Measurements from ENCODE around the gene ACAP3.

The ACAP3 gene

GRCh38 chr1:1328254-1328653 lies 20.5 kb upstream of the ACAP3 start:
- ATAC-seq = no peak
- TF ChIP-seq POU6F1 (CRISPR knock-in tag; IDR thresholded peaks at IDR 0.05; ENCODE audit: borderline replicate concordance, low read depth) = no peak
- TF ChIP-seq SNAI2 (CRISPR knock-in tag; IDR thresholded peaks at IDR 0.05) = no peak
- no peak for TF ChIP-seq ZC3H10 (CRISPR knock-in tag; IDR thresholded peaks at IDR 0.05)
- no peak for TF ChIP-seq ZFP3 (CRISPR knock-in tag; IDR thresholded peaks at IDR 0.05)
- TF ChIP-seq TCF4 (CRISPR knock-in tag; IDR thresholded peaks at IDR 0.05; ENCODE audit: borderline replicate concordance) = no peak
- TF ChIP-seq ISL1 (CRISPR knock-in tag; IDR thresholded peaks at IDR 0.05) = no peak
- TF ChIP-seq ZNF8 (CRISPR knock-in tag; IDR thresholded peaks at IDR 0.05) = no peak
- TF ChIP-seq ESRRG (CRISPR knock-in tag; IDR thresholded peaks at IDR 0.05) = no peak

- no peak for ATAC-seq
Observed at GRCh38 chr1:1327291-1327690, 19.6 kb upstream of the ACAP3 start.

GRCh38 chr1:1326075-1326605 lies 18.4 kb upstream of the ACAP3 start:
- no peak for ATAC-seq
- TF ChIP-seq ZFP3 (CRISPR knock-in tag; IDR thresholded peaks at IDR 0.05) = no peak
- TF ChIP-seq SNAI2 (CRISPR knock-in tag; IDR thresholded peaks at IDR 0.05) = no peak
- TF ChIP-seq ZNF8 (CRISPR knock-in tag; IDR thresholded peaks at IDR 0.05) = no peak
- no peak for TF ChIP-seq BACH2 (CRISPR knock-in tag; IDR thresholded peaks at IDR 0.05; ENCODE audit: borderline replicate concordance)
- TF ChIP-seq PPARA (CRISPR knock-in tag; IDR thresholded peaks at IDR 0.05; ENCODE audit: borderline replicate concordance) = no peak
- no peak for TF ChIP-seq GLIS3 (CRISPR knock-in tag; IDR thresholded peaks at IDR 0.05)
- no peak for TF ChIP-seq ISL1 (CRISPR knock-in tag; IDR thresholded peaks at IDR 0.05)
- TF ChIP-seq ZNF70 (CRISPR knock-in tag; IDR thresholded peaks at IDR 0.05) = no peak

More at GRCh38 chr1:1327291-1327690, 19.6 kb upstream of the ACAP3 start:
- TF ChIP-seq OSR1 (CRISPR knock-in tag; IDR thresholded peaks at IDR 0.05) (no peak), ZFP3 (CRISPR knock-in tag; IDR thresholded peaks at IDR 0.05) (no peak), ESRRG (CRISPR knock-in tag; IDR thresholded peaks at IDR 0.05) (no peak), PPARA (CRISPR knock-in tag; IDR thresholded peaks at IDR 0.05; ENCODE audit: borderline replicate concordance) (no peak), CSRNP3 (CRISPR knock-in tag; IDR thresholded peaks at IDR 0.05) (no peak), ARNTL (CRISPR knock-in tag; IDR thresholded peaks at IDR 0.05; ENCODE audit: borderline replicate concordance, low read depth) (no peak), POU6F1 (CRISPR knock-in tag; IDR thresholded peaks at IDR 0.05; ENCODE audit: borderline replicate concordance, low read depth) (no peak), TOX (CRISPR knock-in tag; IDR thresholded peaks at IDR 0.05; ENCODE audit: borderline replicate concordance) (no peak), BACH2 (CRISPR knock-in tag; IDR thresholded peaks at IDR 0.05; ENCODE audit: borderline replicate concordance) (no peak), PATZ1 (CRISPR knock-in tag; IDR thresholded peaks at IDR 0.05; ENCODE audit: borderline replicate concordance) (no peak), ZC3H10 (CRISPR knock-in tag; IDR thresholded peaks at IDR 0.05) (no peak), ZNF70 (CRISPR knock-in tag; IDR thresholded peaks at IDR 0.05) (no peak)

GRCh38 chr1:1325288-1326074 lies 17.8 kb upstream of the ACAP3 start:
- ATAC-seq = no peak
- TF ChIP-seq ESRRG (CRISPR knock-in tag; IDR thresholded peaks at IDR 0.05) = no peak
- no peak for TF ChIP-seq TCF4 (CRISPR knock-in tag; IDR thresholded peaks at IDR 0.05; ENCODE audit: borderline replicate concordance)
- TF ChIP-seq POU6F1 (CRISPR knock-in tag; IDR thresholded peaks at IDR 0.05; ENCODE audit: borderline replicate concordance, low read depth) = no peak
- TF ChIP-seq OSR1 (CRISPR knock-in tag; IDR thresholded peaks at IDR 0.05) = no peak
- TF ChIP-seq PATZ1 (CRISPR knock-in tag; IDR thresholded peaks at IDR 0.05; ENCODE audit: borderline replicate concordance) = no peak
- TF ChIP-seq ZC3H10 (CRISPR knock-in tag; IDR thresholded peaks at IDR 0.05) = no peak
- no peak for TF ChIP-seq RARB (CRISPR knock-in tag; IDR thresholded peaks at IDR 0.05)
- TF ChIP-seq CSDC2 (CRISPR knock-in tag; IDR thresholded peaks at IDR 0.05) = no peak
- no peak for TF ChIP-seq CSRNP3 (CRISPR knock-in tag; IDR thresholded peaks at IDR 0.05)
- TF ChIP-seq ZFP3 (CRISPR knock-in tag; IDR thresholded peaks at IDR 0.05) = no peak
- TF ChIP-seq SNAI2 (CRISPR knock-in tag; IDR thresholded peaks at IDR 0.05) = no peak
- no peak for TF ChIP-seq BACH2 (CRISPR knock-in tag; IDR thresholded peaks at IDR 0.05; ENCODE audit: borderline replicate concordance)
- no peak for TF ChIP-seq ARNTL (CRISPR knock-in tag; IDR thresholded peaks at IDR 0.05; ENCODE audit: borderline replicate concordance, low read depth)
